HG02885 (cell line): ENCODE results near the gene LRRC36.

ENCODE experiments used
- ATAC-seq: cut with Tn5 transposase; IDR thresholded peaks from one replicate; pipeline ENCODE4 v1.9.1; 2021; ENCODE audit warnings: mild to moderate bottlenecking; ENCODE audit not compliant: unreplicated experiment, poor library complexity

The LRRC36 gene

GRCh38 chr16:67388191-67388590 is 61.6 kb downstream of the LRRC36 start:
- no peak for ATAC-seq

DNA sequence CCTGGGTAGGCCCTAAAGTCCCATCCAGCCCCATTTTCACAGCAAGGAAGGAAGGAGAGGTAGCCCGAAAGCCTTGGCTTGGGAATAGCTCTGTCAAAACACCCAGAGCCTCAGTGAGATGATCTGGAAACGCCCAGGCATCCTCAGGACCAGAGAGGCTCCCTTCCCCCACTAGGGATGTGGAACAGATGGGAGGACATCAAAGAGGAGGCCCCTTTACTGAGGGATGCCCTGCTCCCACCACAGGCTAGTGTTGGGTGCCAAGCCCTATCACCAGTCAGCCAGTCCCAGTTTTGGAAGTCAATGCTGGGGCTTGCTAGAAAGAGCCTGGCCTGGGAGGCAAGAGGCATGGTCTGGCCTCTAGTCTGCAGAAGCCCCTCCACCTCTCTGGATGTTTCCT is 62.0 kb downstream of the LRRC36 start:
- ATAC-seq = no peak

GRCh38 chr16:67389911-67390815 is 63.5 kb downstream of the LRRC36 start:
- no peak for ATAC-seq

- no peak for ATAC-seq
These were observed 64.3 kb downstream of the LRRC36 start for GRCh38 chr16:67390816-67391423.

DNA sequence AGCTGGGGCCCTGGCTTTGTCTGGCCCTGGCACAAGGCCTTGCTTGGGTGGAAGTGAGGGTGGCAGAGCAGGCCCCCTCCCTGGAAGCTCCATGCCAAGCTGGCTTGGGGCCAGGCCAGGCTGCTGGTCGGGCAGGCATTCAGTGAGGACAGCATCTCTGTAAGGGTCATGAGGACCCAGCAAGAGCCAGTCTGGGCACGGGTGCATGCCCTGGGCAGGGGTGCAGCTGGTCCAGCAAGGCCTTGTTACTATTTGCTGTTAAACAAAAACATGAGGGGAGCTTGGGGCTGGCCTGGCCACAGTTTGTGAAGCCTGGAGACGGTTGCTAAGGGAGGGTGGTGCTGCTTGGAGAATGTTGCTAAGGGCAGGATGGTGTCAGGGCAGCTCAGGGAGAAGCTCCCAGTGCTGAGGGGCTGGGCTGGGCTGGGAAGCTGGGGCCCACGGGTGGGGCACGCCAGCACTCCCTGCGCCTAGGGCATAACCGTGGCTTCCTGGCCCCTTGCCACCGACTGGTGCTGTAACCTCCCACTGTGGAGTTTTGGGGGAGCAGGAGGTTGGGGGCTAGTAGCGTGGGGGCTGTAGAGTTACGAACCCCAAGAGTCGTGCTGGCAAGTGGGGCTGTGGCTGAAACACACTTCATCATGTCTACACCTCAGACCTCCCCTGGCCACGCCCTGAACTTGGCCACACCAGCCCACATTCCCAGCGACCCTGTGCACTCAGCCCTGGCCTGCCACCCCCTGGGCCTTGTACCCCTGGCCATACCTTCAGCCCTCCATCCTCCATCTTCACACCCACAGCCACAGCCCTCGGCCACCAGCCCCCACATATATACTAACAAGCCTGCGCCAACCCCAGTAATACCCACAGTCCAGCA is 65.0 kb downstream of the LRRC36 start:
- no peak for ATAC-seq

- ATAC-seq = no peak
These were observed 65.9 kb downstream of the LRRC36 start for GRCh38 chr16:67392301-67393059.

GRCh38 chr16:67393111-67393787 is 66.6 kb downstream of the LRRC36 start, which contains the start of gene TPPP3:
Gene TPPP3, minus strand, starts transcription at chr16:67393498. Its CDS starts 2,387 bp downstream, at chr16:67391111.
- no peak for ATAC-seq

- no peak for ATAC-seq
These were observed 67.2 kb downstream of the LRRC36 start for GRCh38 chr16:67393788-67394154.

DNA sequence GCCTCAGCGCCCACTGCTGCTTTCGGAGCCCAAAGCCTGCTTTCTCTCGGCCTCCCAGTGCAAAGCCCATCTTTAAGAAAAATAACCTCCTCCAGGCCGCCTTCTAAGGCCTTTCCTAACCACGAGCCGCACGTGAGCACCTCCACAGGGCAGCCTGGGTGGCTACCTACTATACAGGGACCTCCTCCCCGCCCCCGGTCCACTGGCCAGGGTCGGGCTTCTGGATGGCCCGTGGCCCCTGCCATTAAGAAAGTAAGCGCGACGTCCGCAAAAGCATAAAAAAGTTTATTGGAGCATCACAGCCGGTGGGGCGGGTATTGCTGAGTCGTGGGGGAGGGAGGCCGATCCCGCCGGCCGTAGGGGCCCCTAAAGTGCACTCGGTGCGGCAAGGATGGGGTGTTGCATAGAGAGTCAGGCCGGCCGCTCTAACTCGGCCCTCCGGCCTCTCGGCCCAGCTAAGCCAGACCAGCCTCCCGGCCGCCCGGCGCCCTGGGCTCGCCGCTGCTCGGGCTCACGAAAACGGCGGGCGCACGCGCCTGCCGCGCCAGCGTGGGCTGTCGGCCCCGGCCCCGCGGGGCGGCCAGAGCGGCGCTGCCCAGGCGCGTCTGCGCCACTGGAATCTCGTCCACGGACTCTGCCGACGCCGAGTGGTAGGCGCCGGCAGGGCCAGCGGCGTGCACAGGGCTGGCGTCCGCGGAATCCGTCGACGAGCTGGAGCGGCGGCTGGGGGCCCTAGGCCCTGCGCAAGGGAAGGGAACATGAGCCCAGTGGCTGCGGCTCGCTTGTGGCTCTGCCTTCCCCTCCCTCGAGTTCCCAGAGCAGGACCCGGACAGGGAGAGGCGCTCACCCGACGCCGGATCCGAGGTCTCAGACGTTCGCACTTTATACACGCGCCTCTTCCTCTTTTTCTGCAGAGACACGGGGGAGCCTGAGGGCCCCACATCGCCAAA is 67.8 kb downstream of the LRRC36 start:
- no peak for ATAC-seq

GRCh38 chr16:67395105-67395457 is 68.5 kb downstream of the LRRC36 start:
- no peak for ATAC-seq

GRCh38 chr16:67395458-67396158 is 69.0 kb downstream of the LRRC36 start:
- ATAC-seq = no peak

GRCh38 chr16:67396159-67397035 is 69.8 kb downstream of the LRRC36 start:
- ATAC-seq = no peak

- ATAC-seq = no peak
These were observed 70.6 kb downstream of the LRRC36 start for GRCh38 chr16:67397036-67397801.

DNA sequence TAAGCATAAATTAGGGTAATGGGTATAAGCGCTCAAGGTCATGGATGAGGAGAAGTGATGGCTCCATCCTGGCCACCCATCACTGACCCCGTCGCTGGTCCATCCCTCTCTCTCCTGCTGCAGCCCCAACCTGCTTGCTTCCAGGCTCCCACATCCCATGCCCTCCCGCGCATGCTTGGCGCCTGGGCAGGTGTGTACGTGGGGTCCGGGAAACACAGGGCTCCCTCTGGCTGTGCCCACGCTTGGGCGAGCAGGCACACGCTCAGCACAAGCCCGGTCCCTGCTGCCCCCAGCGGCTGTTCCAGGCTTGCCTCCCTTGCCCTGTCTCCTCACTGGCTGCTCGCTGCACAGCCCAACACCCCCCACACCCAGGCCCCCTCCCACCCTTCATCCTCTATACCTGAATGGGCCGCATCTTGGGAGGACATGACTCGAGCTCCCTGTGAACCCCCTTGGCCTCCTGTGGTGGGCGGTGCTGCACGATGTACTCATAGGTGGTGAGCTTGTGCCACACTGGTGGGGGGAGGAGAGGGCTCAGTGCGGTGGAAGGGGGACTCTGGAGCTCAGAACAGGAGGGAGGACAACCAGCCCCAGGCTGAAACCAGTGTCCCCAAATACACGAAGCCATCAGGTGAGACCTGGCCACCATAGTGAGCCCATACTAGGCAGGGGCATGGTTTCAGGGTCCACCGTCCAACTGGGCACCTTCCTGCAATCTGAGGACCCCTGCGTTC is 71.4 kb downstream of the LRRC36 start:
- ATAC-seq = no peak

- ATAC-seq = no peak
These were observed 72.1 kb downstream of the LRRC36 start for GRCh38 chr16:67398546-67399217.
